GM06990 (cell line): ENCODE measurements around the gene KCNJ10.

ENCODE experiments used
- DNase-seq: peaks from one replicate; pipeline ENCODE4 v3.0.0-alpha.2; 2011; ENCODE audit not compliant: insufficient read length; ENCODE audit errors: extremely low read depth
- H3K27me3 ChIP-seq: replicated peaks from 2 replicates; pipeline ENCODE4 v1.6.0; 2011; ENCODE audit warnings: low read length; ENCODE audit not compliant: control insufficient read depth, insufficient read depth
- H3K36me3 ChIP-seq: 2 replicates; pipeline ENCODE4 v1.5.1; 2011; ENCODE audit warnings: low read length; ENCODE audit not compliant: control insufficient read depth, insufficient read depth
- H3K4me3 ChIP-seq: replicated peaks from 2 replicates; pipeline ENCODE4 v1.5.1; 2011; ENCODE audit warnings: low read depth, mild to moderate bottlenecking, control low read depth, low read length
- CTCF ChIP-seq: IDR thresholded peaks from 2 replicates; pipeline ENCODE4 v1.5.1; 2011; ENCODE audit warnings: low read length, control low read depth, mild to moderate bottlenecking, inconsistent platforms; ENCODE audit not compliant: insufficient read depth, poor library complexity, severe bottlenecking

Gene KCNJ10

GRCh38 chr1:159980786-159981185 lies 89.2 kb downstream of the KCNJ10 start:
- H3K36me3 ChIP-seq: no peaks in the 10 kb centered on the region
- no peak for TF ChIP-seq CTCF

GRCh38 chr1:159980076-159980475 lies 89.9 kb downstream of the KCNJ10 start:
- Histone ChIP-seq H3K27me3 (peaks cover 3% of the 10 kb centered on the region), H3K4me3 (no peak overlapping the region)

More at GRCh38 chr1:159980786-159981185, 89.2 kb downstream of the KCNJ10 start:
- DNase-seq: no peak
- Histone ChIP-seq H3K4me3 (no peak overlapping the region), H3K27me3 (peaks cover 2% of the 10 kb centered on the region)

GRCh38 chr1:159979257-159979656 lies 90.7 kb downstream of the KCNJ10 start:
- Histone ChIP-seq H3K27me3 (peaks cover 4% of the 10 kb centered on the region), H3K4me3 (no peak overlapping the region), H3K36me3 (no peaks in the 10 kb centered on the region)
- DNase-seq: no peak
- TF ChIP-seq CTCF: no peak

More at GRCh38 chr1:159980076-159980475, 89.9 kb downstream of the KCNJ10 start:
- DNase-seq: no peak
- TF ChIP-seq CTCF: no peak
- H3K36me3 ChIP-seq: no peaks in the 10 kb centered on the region

GRCh38 chr1:159978107-159978398 lies 91.9 kb downstream of the KCNJ10 start:
- Histone ChIP-seq H3K27me3 (peaks cover 4% of the 10 kb centered on the region), H3K4me3 (no peak overlapping the region), H3K36me3 (no peaks in the 10 kb centered on the region)
- no peak for DNase-seq
- no peak for TF ChIP-seq CTCF

- peaks cover 4% of the 10 kb centered on the region for H3K27me3 ChIP-seq
- no peak for TF ChIP-seq CTCF
- DNase-seq: no peak
These were observed 92.4 kb downstream of the KCNJ10 start for GRCh38 chr1:159977364-159978106.

More at GRCh38 chr1:159977364-159978106, 92.4 kb downstream of the KCNJ10 start:
- H3K4me3 ChIP-seq: no peak overlapping the region
- no peaks in the 10 kb centered on the region for H3K36me3 ChIP-seq
